Thoracic aorta (tissue), 2 donors: ENCODE results near the gene PTPRN2. TPM values are rescaled to one million over a fixed set of nuclear protein-coding genes. Genes with fewer than 3 reads are reported as not detected.

Experiments used
- ATAC-seq: fragments of 150-250 bp; one replicate; pipeline ENCODE4 v1.8.0; 2017; ENCODE audit warnings: low read depth; ENCODE audit not compliant: insufficient number of reproducible peaks, low FRiP score
- DNase-seq: peaks from one replicate; pipeline ENCODE4 v3.0.0-alpha.2; 2020; ENCODE audit warnings: low spot score
- H3K27ac ChIP-seq, 2 donors: fragments of 200-600 bp; sonication (generic); 1 replicate in 1 of 2; 2 replicates in 1 of 2; pipeline ENCODE4 v1.5.1; 2016; ENCODE audit warnings: mild to moderate bottlenecking in 2 of 2, moderate library complexity in 2 of 2
- H3K27me3 ChIP-seq: fragments of 200-600 bp; sonication (generic); replicated peaks from 2 replicates; pipeline ENCODE4 v1.6.0; 2016; ENCODE audit warnings: mild to moderate bottlenecking; ENCODE audit not compliant: insufficient read depth
- H3K36me3 ChIP-seq: fragments of 200-600 bp; sonication (generic); one replicate; pipeline ENCODE4 v1.5.1; 2016
- H3K4me1 ChIP-seq, 2 donors: fragments of 200-600 bp; sonication (generic); 1 replicate in 1 of 2; 2 replicates in 1 of 2; pipeline versions ENCODE4 v1.5.1 to v1.6.0; 2016; ENCODE audit warnings: low read depth in 2 of 2, mild to moderate bottlenecking in 1 of 2; ENCODE audit not compliant: control insufficient read depth in 1 of 2
- H3K4me3 ChIP-seq: fragments of 200-600 bp; sonication (generic); 2 replicates; pipeline ENCODE4 v1.5.1; 2016; ENCODE audit warnings: mild to moderate bottlenecking
- H3K9me3 ChIP-seq: fragments of 200-600 bp; sonication (generic); 2 replicates; pipeline ENCODE4 v1.5.1; 2016
- CTCF ChIP-seq: fragments of 200-600 bp; sonication (generic); IDR thresholded peaks from one replicate; pipeline ENCODE4 v1.5.1; 2019; ENCODE audit warnings: antibody characterized with exemption
- total RNA-seq, 2 donors: library from RNA; depleted of rRNA; stranded (reverse); fragments of >200 nt; gene quantifications; one replicate each; pipeline versions ENCODE4 v1.1.0 to v1.2.3, GENCODE V29; 2016

PTPRN2 gene
- total RNA-seq, 2 donors from 2014 or later, result 2.2 to 3.1 TPM

GRCh38 chr7:158085741-158086695 lies 501.6 kb downstream of the PTPRN2 start:
- ATAC-seq (no peak), DNase-seq (no peak)
- no peak for TF ChIP-seq CTCF
- Histone ChIP-seq H3K27me3 (no peaks in the 10 kb centered on the region), H3K4me3 (no peak overlapping the region), H3K36me3 (no peaks in the 10 kb centered on the region), H3K4me1 (no peaks in the 10 kb centered on the region), H3K9me3 (no peaks in the 10 kb centered on the region), H3K27ac (no peak overlapping the region)

- Histone ChIP-seq H3K27ac (no peak overlapping the region), H3K27me3 (no peaks in the 10 kb centered on the region), H3K9me3 (no peaks in the 10 kb centered on the region), H3K4me1 (no peaks in the 10 kb centered on the region), H3K36me3 (no peaks in the 10 kb centered on the region), H3K4me3 (no peak overlapping the region)
- DNase-seq, result no peak
- TF ChIP-seq CTCF, result no peak
- ATAC-seq, result no peak
Measured at GRCh38 chr7:158084555-158084954, 503.1 kb downstream of the PTPRN2 start.

- H3K36me3 ChIP-seq, result no peaks in the 10 kb centered on the region
- no peaks in the 10 kb centered on the region for H3K9me3 ChIP-seq
- ATAC-seq (no peak), DNase-seq (no peak)
- H3K27ac ChIP-seq, result no peak overlapping the region
- no peaks in the 10 kb centered on the region for H3K27me3 ChIP-seq
- TF ChIP-seq CTCF, result no peak
- no peaks in the 10 kb centered on the region for H3K4me1 ChIP-seq
- H3K4me3 ChIP-seq, result no peak overlapping the region
Measured at GRCh38 chr7:158083526-158084310, 503.9 kb downstream of the PTPRN2 start.

GRCh38 chr7:158082761-158083160 lies 504.9 kb downstream of the PTPRN2 start:
- H3K36me3 ChIP-seq, result no peaks in the 10 kb centered on the region
- H3K9me3 ChIP-seq, result no peaks in the 10 kb centered on the region
- H3K27ac ChIP-seq, result no peak overlapping the region
- ATAC-seq, result no peak
- H3K27me3 ChIP-seq, result no peaks in the 10 kb centered on the region
- H3K4me3 ChIP-seq, result no peak overlapping the region
- H3K4me1 ChIP-seq, result no peaks in the 10 kb centered on the region
- TF ChIP-seq CTCF, result no peak
- no peak for DNase-seq

- no peak for ATAC-seq
- DNase-seq, result no peak
- Histone ChIP-seq H3K9me3 (no peaks in the 10 kb centered on the region), H3K36me3 (no peaks in the 10 kb centered on the region), H3K4me1 (no peaks in the 10 kb centered on the region), H3K4me3 (no peak overlapping the region), H3K27ac (no peak overlapping the region), H3K27me3 (no peaks in the 10 kb centered on the region)
- TF ChIP-seq CTCF, result no peak
Measured at GRCh38 chr7:158080899-158081445, 506.7 kb downstream of the PTPRN2 start.
